Subcutaneous adipose tissue (tissue), 4 donors: ENCODE results near the gene GPR18. TPM values are rescaled to one million over a fixed set of nuclear protein-coding genes. Genes with fewer than 3 reads are reported as not detected.

Source experiments
- total RNA-seq, 4 donors: library from RNA; depleted of rRNA; stranded (reverse); fragments of >200 nt; gene quantifications; one replicate each; pipeline ENCODE4 v1.1.0, GENCODE V29; 2016
- TF ChIP-seq, protein P1 (sequence below): fragments of 450-650 bp; IDR thresholded peaks from one replicate; pipeline ENCODE4 v1.5.1; 2016; ENCODE audit warnings: low read depth, mild to moderate bottlenecking, control low read depth, antibody characterized with exemption, moderate library complexity

The GPR18 gene
- total RNA-seq, 4 donors from 2014 or later = 0.51 TPM; not detected in 3

DNA sequence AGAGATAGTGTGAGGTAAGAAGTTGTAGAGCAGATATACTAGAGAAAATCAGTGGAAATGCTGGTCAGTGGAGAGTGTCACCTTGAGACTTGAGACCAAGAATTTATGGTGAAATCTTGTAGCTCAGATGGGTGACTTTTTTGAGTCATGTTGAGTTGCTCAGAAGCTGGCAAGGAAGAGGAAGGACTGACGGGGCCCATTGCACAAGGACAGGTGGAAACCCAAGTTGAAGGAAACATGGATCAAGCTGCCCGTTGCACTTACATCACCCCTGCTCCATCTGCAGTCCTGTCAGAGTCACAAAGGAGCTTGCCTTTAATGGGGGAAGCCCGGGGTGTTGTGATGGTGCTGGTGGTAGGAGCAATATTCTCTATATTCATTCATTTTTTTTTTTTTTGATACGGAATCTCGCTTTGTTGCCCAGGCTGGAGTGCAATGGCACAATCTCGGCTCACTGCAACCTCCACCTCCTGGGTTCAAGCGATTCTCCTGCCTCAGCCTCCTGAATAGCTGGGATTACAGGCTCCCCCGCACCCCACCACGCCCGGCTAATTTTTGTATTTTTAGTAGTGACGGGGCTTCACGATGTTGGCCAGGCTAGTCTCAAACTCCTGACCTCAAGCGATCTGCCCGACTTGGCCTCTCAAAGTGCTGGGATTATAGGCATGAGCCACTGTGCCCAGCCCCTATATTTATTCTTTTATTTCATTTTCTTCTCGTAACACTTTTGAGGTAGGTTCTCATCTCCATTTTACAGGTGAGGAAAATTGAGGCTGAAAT is 30.1 kb downstream of the GPR18 start:
- TF ChIP-seq, protein P1, sequence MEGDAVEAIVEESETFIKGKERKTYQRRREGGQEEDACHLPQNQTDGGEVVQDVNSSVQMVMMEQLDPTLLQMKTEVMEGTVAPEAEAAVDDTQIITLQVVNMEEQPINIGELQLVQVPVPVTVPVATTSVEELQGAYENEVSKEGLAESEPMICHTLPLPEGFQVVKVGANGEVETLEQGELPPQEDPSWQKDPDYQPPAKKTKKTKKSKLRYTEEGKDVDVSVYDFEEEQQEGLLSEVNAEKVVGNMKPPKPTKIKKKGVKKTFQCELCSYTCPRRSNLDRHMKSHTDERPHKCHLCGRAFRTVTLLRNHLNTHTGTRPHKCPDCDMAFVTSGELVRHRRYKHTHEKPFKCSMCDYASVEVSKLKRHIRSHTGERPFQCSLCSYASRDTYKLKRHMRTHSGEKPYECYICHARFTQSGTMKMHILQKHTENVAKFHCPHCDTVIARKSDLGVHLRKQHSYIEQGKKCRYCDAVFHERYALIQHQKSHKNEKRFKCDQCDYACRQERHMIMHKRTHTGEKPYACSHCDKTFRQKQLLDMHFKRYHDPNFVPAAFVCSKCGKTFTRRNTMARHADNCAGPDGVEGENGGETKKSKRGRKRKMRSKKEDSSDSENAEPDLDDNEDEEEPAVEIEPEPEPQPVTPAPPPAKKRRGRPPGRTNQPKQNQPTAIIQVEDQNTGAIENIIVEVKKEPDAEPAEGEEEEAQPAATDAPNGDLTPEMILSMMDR = no peak

DNA sequence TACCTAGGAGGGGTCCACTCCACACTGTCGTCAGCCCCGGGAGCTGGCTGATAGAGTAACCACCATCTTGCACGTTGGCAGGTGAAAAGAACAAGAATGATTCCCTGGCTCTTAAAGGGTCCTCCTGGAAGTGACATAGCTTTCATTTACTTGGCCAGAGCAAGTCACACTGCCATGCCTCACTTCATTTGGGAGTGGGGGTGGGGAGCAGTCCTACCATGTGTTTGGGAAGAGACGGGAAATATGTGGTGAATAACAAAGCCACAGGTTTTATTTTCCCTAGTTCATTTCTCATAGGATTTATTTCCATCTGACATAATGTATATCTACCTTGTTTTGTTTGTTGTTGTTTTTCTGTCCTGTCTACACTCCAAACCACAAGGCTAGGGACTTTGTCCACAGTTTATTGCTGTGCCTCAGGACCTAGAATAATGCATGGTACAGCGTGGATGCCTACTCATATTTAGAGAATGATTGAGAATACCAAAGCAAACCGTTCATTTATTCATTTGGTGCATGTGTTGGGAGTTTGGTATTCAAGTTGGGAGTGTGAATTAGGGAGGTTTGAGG is 30.8 kb downstream of the GPR18 start:
- TF ChIP-seq, protein P1 = no peak

GRCh38 chr13:99226513-99226912 is 31.7 kb downstream of the GPR18 start:
- TF ChIP-seq, protein P1 = no peak

DNA sequence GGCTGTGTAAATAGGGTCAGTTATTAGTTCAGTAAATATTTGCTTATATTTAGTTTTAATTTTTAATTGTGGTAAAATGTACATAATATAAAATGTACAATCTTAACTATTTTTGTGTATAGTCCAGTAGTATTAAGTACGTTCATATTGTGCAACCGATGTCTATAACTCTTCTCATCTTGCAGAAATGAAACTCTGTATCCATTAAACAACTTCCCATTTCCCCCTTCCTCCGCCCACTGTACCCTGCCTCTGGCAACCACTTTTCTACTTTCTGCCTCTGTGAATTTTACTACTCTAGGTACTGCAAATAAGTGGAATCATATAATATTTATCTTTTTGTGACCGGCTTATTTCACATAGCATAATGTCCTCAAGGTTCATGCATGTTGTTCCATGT is 33.1 kb downstream of the GPR18 start:
- TF ChIP-seq, protein P1 = no peak

DNA sequence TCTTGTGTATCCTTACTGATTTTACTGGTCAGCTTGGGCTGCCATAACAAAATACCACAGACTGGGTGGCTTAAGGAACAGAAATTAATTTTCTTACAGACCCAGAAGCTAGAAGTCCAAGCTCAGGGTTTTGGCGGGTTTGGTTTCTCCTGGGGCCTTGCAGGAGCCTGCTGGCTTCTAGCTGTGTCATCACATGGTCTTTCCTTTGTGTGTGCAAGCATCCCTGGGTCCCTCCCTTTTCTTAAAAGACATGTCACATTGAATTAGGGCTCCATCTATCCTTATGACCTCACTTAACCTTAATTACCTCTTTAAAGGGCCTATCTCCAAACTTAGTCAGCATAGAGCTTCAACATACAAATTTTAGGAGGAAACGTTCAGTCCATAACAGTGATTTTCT is 34.2 kb downstream of the GPR18 start:
- TF ChIP-seq, protein P1 = no peak

DNA sequence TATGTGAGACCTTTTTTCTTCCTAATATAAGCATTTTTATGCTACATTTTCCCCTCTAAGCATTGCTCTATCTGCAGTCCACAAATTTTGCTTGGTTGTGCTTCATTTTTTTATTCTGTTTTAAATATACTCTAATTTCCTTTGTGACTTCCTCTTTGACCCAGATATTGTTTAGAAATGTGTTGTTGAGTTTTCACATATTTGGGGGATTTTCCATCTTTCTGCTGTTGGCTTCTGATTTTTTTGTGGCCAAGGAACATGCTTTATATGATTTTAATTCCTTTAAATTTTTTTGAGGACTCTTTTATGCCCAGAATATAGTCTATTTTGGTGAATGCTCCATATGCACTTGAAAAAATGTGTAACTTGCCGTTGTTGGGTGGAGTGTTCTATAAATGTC is 34.6 kb downstream of the GPR18 start:
- TF ChIP-seq, protein P1 = no peak

DNA sequence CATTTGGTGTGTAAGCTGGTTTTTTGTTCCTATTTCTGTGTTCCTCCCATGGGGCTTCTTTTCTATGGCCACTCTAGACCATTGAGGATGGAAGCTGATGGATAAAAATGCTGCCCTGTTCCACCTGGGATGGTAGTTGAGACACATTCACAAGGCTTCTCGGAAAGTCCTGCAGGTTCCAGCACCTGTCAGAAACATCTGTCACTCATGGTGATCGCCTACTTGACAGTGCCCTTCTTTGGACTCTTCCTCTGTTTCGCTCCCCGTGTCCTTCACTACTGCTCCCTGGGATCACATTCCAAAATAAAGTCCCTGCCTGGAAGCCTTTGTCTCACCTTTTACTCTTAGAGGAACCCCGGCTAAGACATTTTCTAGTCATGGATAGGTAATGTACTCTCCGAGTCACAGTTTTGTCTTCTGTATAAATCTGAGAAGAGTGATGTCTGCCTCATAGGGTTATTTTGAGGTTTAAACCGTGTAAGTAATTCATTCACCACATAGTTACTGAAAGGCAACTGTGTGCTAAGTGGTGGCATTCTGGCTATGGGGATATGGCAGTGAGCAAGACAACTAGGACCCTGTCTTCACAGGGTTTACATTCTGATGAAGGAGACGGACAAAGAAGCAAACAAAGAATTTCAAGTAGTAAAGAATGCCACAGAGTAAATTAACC is 36.5 kb downstream of the GPR18 start:
- TF ChIP-seq, protein P1 = no peak
